Stomach (tissue), 4 donors: ENCODE results near the gene RGS6.

ENCODE experiments used
- CTCF ChIP-seq, 7 experiments: fragments of 450-650 bp in 4 of 7; fragments of 200-600 bp in 3 of 7; sonication (generic) in 3 of 7; IDR thresholded peaks; one replicate each; pipeline ENCODE4 v1.5.1; 2016 to 2019; ENCODE audit warnings: antibody characterized with exemption in 7 of 7, control low read depth in 2 of 7, mild to moderate bottlenecking in 1 of 7
- POLR2AphosphoS5 ChIP-seq, 3 donors: sonication (generic); formaldehyde crosslinking; IDR thresholded peaks; one replicate each; pipeline ENCODE4 v1.6.1; 2016; ENCODE audit warnings: antibody characterized with exemption in 3 of 3

- TF ChIP-seq POLR2AphosphoS5 (IDR thresholded peaks at IDR 0.05) (no peak), CTCF (IDR thresholded peaks at IDR 0.05) (no peak)
Observed at GRCh38 chr14:72540836-72541235, 608.6 kb downstream of the RGS6 start.
